SK-N-SH treated with all-trans-retinoic acid at 6 μM for 48 hours (cell line): ENCODE results near the gene SNX30.

ENCODE experiments used
- BACH2 ChIP-seq: fragments of 250-450 bp; sonication (Bioruptor Pico); IDR thresholded peaks from 2 replicates; pipeline ENCODE4 v1.9.0; 2021; ENCODE audit warnings: mild to moderate bottlenecking, borderline replicate concordance
- CSDC2 ChIP-seq: fragments of 250-450 bp; sonication (Bioruptor Pico); IDR thresholded peaks from 2 replicates; pipeline ENCODE4 v1.5.0; 2020; ENCODE audit warnings: mild to moderate bottlenecking, moderate library complexity
- ESRRG ChIP-seq: fragments of 250-450 bp; sonication (Bioruptor Pico); IDR thresholded peaks from 2 replicates; pipeline ENCODE4 v1.6.1; 2021; ENCODE audit warnings: mild to moderate bottlenecking
- PATZ1 ChIP-seq: fragments of 250-450 bp; sonication (Bioruptor Pico); IDR thresholded peaks from 2 replicates; pipeline ENCODE4 v1.8.0; 2020; ENCODE audit warnings: mild to moderate bottlenecking, moderate library complexity, borderline replicate concordance
- POU6F1 ChIP-seq: fragments of 250-450 bp; sonication (Bioruptor Pico); IDR thresholded peaks from 2 replicates; pipeline ENCODE4 v1.8.0; 2021; ENCODE audit warnings: low read depth, mild to moderate bottlenecking, moderate library complexity, borderline replicate concordance
- PPARA ChIP-seq: fragments of 250-450 bp; sonication (Bioruptor Pico); IDR thresholded peaks from 2 replicates; pipeline ENCODE4 v1.5.0; 2020; ENCODE audit warnings: mild to moderate bottlenecking, borderline replicate concordance
- SNAI2 ChIP-seq: fragments of 250-450 bp; sonication (Bioruptor Pico); IDR thresholded peaks from 2 replicates; pipeline ENCODE4 v1.5.0; 2020; ENCODE audit warnings: mild to moderate bottlenecking, moderate library complexity
- TOX ChIP-seq: fragments of 250-450 bp; sonication (Bioruptor Pico); IDR thresholded peaks from 2 replicates; pipeline ENCODE4 v1.8.0; 2021; ENCODE audit warnings: mild to moderate bottlenecking, moderate library complexity, borderline replicate concordance
- ZC3H10 ChIP-seq: fragments of 250-450 bp; sonication (Bioruptor Pico); IDR thresholded peaks from 2 replicates; pipeline ENCODE4 v1.5.1; 2021; ENCODE audit warnings: mild to moderate bottlenecking, moderate library complexity
- ZFP3 ChIP-seq: fragments of 250-450 bp; sonication (Bioruptor Pico); IDR thresholded peaks from 2 replicates; pipeline ENCODE4 v1.5.0; 2020; ENCODE audit warnings: mild to moderate bottlenecking, moderate library complexity
- ZFP30 ChIP-seq: fragments of 450-650 bp; formaldehyde crosslinking; IDR thresholded peaks from 2 replicates; pipeline ENCODE4 v1.5.0; 2022; ENCODE audit warnings: mild to moderate bottlenecking, moderate library complexity
- ZNF565 ChIP-seq: fragments of 450-650 bp; formaldehyde crosslinking; conservative IDR thresholded peaks from 2 replicates; pipeline ENCODE4 v1.5.0; 2020; ENCODE audit warnings: low read depth, mild to moderate bottlenecking, moderate library complexity
- ZNF70 ChIP-seq: fragments of 450-650 bp; formaldehyde crosslinking; IDR thresholded peaks from 2 replicates; pipeline ENCODE4 v1.5.0; 2020; ENCODE audit warnings: mild to moderate bottlenecking, moderate library complexity
- ZNF8 ChIP-seq: fragments of 450-650 bp; formaldehyde crosslinking; IDR thresholded peaks from 2 replicates; pipeline ENCODE4 v1.5.0; 2020; ENCODE audit warnings: mild to moderate bottlenecking, moderate library complexity

GRCh38 chr9:112900488-112900887 lies 149.9 kb downstream of the SNX30 start:
- no peak for TF ChIP-seq POU6F1 (CRISPR knock-in tag)
- TF ChIP-seq CSDC2 (CRISPR knock-in tag), result no peak
- no peak for TF ChIP-seq SNAI2 (CRISPR knock-in tag)
- no peak for TF ChIP-seq PATZ1 (CRISPR knock-in tag)
- no peak for TF ChIP-seq ZNF70 (CRISPR knock-in tag)
- TF ChIP-seq ZFP30 (CRISPR knock-in tag), result no peak
- no peak for TF ChIP-seq TOX (CRISPR knock-in tag)
- no peak for TF ChIP-seq ZNF565 (CRISPR knock-in tag)
- no peak for TF ChIP-seq ZC3H10
- no peak for TF ChIP-seq ESRRG (CRISPR knock-in tag)
- TF ChIP-seq ZFP3 (CRISPR knock-in tag), result no peak
- no peak for TF ChIP-seq PPARA (CRISPR knock-in tag)
- no peak for TF ChIP-seq BACH2 (CRISPR knock-in tag)
- no peak for TF ChIP-seq ZNF8
